HepG2 (cell line): Measurements from ENCODE around the gene PEPD. TPM values are rescaled to one million over a fixed set of nuclear protein-coding genes. Genes with fewer than 3 reads are reported as not detected.

Experiments
- ATAC-seq: fragments of 200-7000 bp; cut with Tn5 transposase; 3 replicates; pipeline ENCODE4 v1.9.1; 2020; ENCODE audit warnings: mild to moderate bottlenecking, moderate library complexity
- BruUV-seq: library from RNA; stranded (reverse); fragments of 400-500 nt; replicated peaks from 2 replicates; lab custom pipeline; 2021; lab: Mats Ljungman, UMichigan
- CTCF ChIA-PET: fragments of 300-600 bp; formaldehyde crosslinking; extraction: SDS; loops from one replicate; lab custom pipeline; 2021; ENCODE audit warnings: low total read pairs, inconsistent platforms, low intra/inter-chr PET ratio; lab: Yijun Ruan, JAX
- POLR2A ChIA-PET: fragments of 350-600 bp; sonication (Branson Sonifier 250); formaldehyde crosslinking; loops from one replicate; lab custom pipeline; 2020; ENCODE audit warnings: antibody characterized with exemption, inconsistent platforms; lab: Yijun Ruan, JAX
- DNase-seq: peaks from one replicate; pipeline ENCODE4 v3.0.0-alpha.2; 2015; ENCODE audit warnings: low spot score
- FAIRE-seq: peaks from 3 replicates; lab custom pipeline; 2011; peaks lifted over from hg19 to GRCh38; lab: Jason Lieb, UNC
- H2AFZ ChIP-seq: one replicate; pipeline ENCODE4 v1.6.1; 2011; ENCODE audit warnings: low read length, inconsistent platforms
- H3K27ac ChIP-seq: fragments of 300-600 bp; 3 replicates; pipeline ENCODE4 v1.8.0; 2011; ENCODE audit warnings: mixed run types, mild to moderate bottlenecking, mixed read lengths, low read length, inconsistent platforms; ENCODE audit not compliant: insufficient read depth; ENCODE audit errors: extremely low read length
- H3K27me3 ChIP-seq, 2 experiments: fragments of 200-600 bp in 1 of 2; 2 replicates in 1 of 2; 3 replicates in 1 of 2; pipeline versions ENCODE4 v1.6.0 to v1.8.0; 2011; ENCODE audit warnings: low read length in 2 of 2, mild to moderate bottlenecking in 2 of 2, moderate library complexity in 2 of 2, inconsistent platforms in 1 of 2; ENCODE audit not compliant: insufficient read depth in 2 of 2, control insufficient read depth in 1 of 2
- H3K36me3 ChIP-seq, 2 experiments: fragments of 200-600 bp in 1 of 2; replicated peaks in 1 of 2; 2 replicates in 1 of 2; 3 replicates in 1 of 2; pipeline versions ENCODE4 v1.5.1 to v1.8.0; 2011; ENCODE audit warnings: low read length in 2 of 2, inconsistent platforms in 1 of 2; ENCODE audit not compliant: insufficient read depth in 2 of 2, control insufficient read depth in 1 of 2
- H3K4me1 ChIP-seq: 2 replicates; pipeline ENCODE4 v1.5.1; 2012; ENCODE audit warnings: low read length, inconsistent platforms; ENCODE audit not compliant: insufficient read depth
- H3K4me2 ChIP-seq: 2 replicates; pipeline ENCODE4 v1.6.0; 2011; ENCODE audit warnings: low read depth, low read length, inconsistent platforms
- H3K4me3 ChIP-seq, 3 experiments: fragments of 200-600 bp in 1 of 3; sonication (generic), shearing (Covaris generic) in 1 of 3; replicated peaks in 1 of 3; 2 replicates each; pipeline ENCODE4 v1.5.1; 2011 to 2016; ENCODE audit warnings: low read length in 3 of 3, inconsistent platforms in 2 of 3, low read depth in 2 of 3, mild to moderate bottlenecking in 2 of 3, control low read depth in 1 of 3, mixed read lengths in 1 of 3; ENCODE audit not compliant: insufficient read depth in 1 of 3
- H3K79me2 ChIP-seq: one replicate; pipeline ENCODE4 v1.6.1; 2011; ENCODE audit warnings: low read length, inconsistent platforms; ENCODE audit not compliant: insufficient read depth
- H3K9ac ChIP-seq: 2 replicates; pipeline ENCODE4 v1.6.0; 2011; ENCODE audit warnings: mild to moderate bottlenecking, low read depth, low read length, inconsistent platforms; ENCODE audit not compliant: insufficient read depth
- H3K9me3 ChIP-seq: 2 replicates; pipeline ENCODE4 v1.5.1; 2012; ENCODE audit warnings: mild to moderate bottlenecking, low read length
- H4K20me1 ChIP-seq: 2 replicates; pipeline ENCODE4 v1.6.0; 2011; ENCODE audit warnings: inconsistent platforms, mild to moderate bottlenecking, low read length, moderate library complexity; ENCODE audit not compliant: insufficient read depth
- AGO2 ChIP-seq: fragments of 200-400 bp; formaldehyde crosslinking; optimal IDR thresholded peaks from 2 replicates; pipeline ENCODE3; 2017; ENCODE audit warnings: mild to moderate bottlenecking, low read depth, low read length, moderate library complexity
- MAZ ChIP-seq, 2 experiments: sonication (generic) in 1 of 2; formaldehyde crosslinking in 1 of 2; IDR thresholded peaks; 2 replicates each; pipeline versions ENCODE4 v1.5.0 to v1.6.1; 2012 to 2020; ENCODE audit warnings: low read depth in 2 of 2, mild to moderate bottlenecking in 2 of 2, borderline replicate concordance in 1 of 2, improper control_type of control experiment in 1 of 2, low read length in 1 of 2, missing genetic modification reagents in 1 of 2, moderate library complexity in 1 of 2
- MBNL3 ChIP-seq: fragments of 250-450 bp; sonication (Bioruptor Pico); conservative IDR thresholded peaks from 2 replicates; pipeline ENCODE4 v1.8.0; 2022; ENCODE audit warnings: mild to moderate bottlenecking, inconsistent platforms
- MLXIP ChIP-seq: sonication (generic); formaldehyde crosslinking; IDR thresholded peaks from 2 replicates; pipeline ENCODE4 v1.9.0; 2021; ENCODE audit warnings: missing genetic modification reagents, borderline replicate concordance
- PCBP1 ChIP-seq: fragments of 200-400 bp; formaldehyde crosslinking; IDR thresholded peaks from 2 replicates; pipeline ENCODE4 v1.6.1; 2017; ENCODE audit warnings: mild to moderate bottlenecking, low read depth, low read length, borderline replicate concordance
- RAD51 ChIP-seq: fragments of 450-650 bp; IDR thresholded peaks from 2 replicates; pipeline ENCODE4 v1.6.1; 2016; ENCODE audit warnings: borderline replicate concordance
- SATB2 ChIP-seq: sonication (generic); formaldehyde crosslinking; IDR thresholded peaks from 2 replicates; pipeline ENCODE4 v1.5.0; 2020; ENCODE audit warnings: missing genetic modification reagents
- THAP9 ChIP-seq: sonication (generic); formaldehyde crosslinking; IDR thresholded peaks from 2 replicates; pipeline ENCODE4; 2020; ENCODE audit warnings: missing genetic modification reagents, mild to moderate bottlenecking, borderline replicate concordance
- ZBTB39 ChIP-seq: sonication (generic); formaldehyde crosslinking; IDR thresholded peaks from 2 replicates; pipeline ENCODE4 v1.5.0; 2020; ENCODE audit warnings: missing genetic modification reagents
- ZGPAT ChIP-seq: IDR thresholded peaks from 2 replicates; pipeline ENCODE4 v1.6.1; 2016; ENCODE audit warnings: mild to moderate bottlenecking
- ZNF614 ChIP-seq: IDR thresholded peaks from 2 replicates; pipeline ENCODE4 v1.6.1; 2018; ENCODE audit warnings: missing biosample characterization, missing genetic modification reagents, inconsistent platforms, borderline replicate concordance
- WGBS: methylation state at CpG from one replicate; pipeline ENCODE4 v1.1.6; 2017; ENCODE audit warnings: low lambda C conversion rate; 5-methylcytosine and 5-hydroxymethylcytosine counted together
- in situ Hi-C: cut with HindIII; loops from 2 replicates; pipeline ENCODE4 v1.10.0; 2017; ENCODE audit warnings: low pct_unique_long_range_greater_than_20kb; ENCODE audit not compliant: extremely low pct_ligation_motif_present
- intact Hi-C: fragments of 100-400 bp; cut with micrococcal nuclease; formaldehyde crosslinking; loops from one replicate; pipeline ENCODE4 v1.10.0; 2022; ENCODE audit not compliant: unreplicated experiment
- polyA plus RNA-seq, 8 experiments: library from polyadenylated mRNA; depleted of rRNA in 3 of 8; stranded (reverse) in 7 of 8; unstranded in 1 of 8; fragments of >200 nt; fragmentation: Illumina TruSeq in 4 of 8; extraction: Trizol in 4 of 8; gene quantifications; 2 replicates each; pipeline versions ENCODE4 v1.2.1 to v1.2.3, GENCODE V29; 2011 to 2016; ENCODE audit warnings: low read depth in 4 of 8, missing spikeins in 1 of 8, mixed read lengths in 1 of 8; ENCODE audit not compliant: insufficient read depth in 1 of 8
- total RNA-seq, 5 experiments: library from RNA; depleted of rRNA; stranded (reverse); fragments of >200 nt; fragmentation: Illumina TruSeq; extraction: Trizol; gene quantifications; 2 replicates each; pipeline ENCODE4 v1.2.3, GENCODE V29; 2016; ENCODE audit warnings: low read depth in 1 of 5

Gene PEPD
- total and polyA plus RNA-seq, 2 of the 13 experiments (the other 11 are each of a cell fraction or from before 2014, with no cell fraction given) = 60.7 to 75.1 TPM

GRCh38 chr19:33493401-33494275 lies 28.0 kb downstream of the PEPD start:
- ChIA-PET CTCF (no interaction called here), POLR2A (no interaction called here)
- Histone ChIP-seq H4K20me1 (no peaks in the 10 kb centered on the region), H2AFZ (no peak overlapping the region), H3K27ac (no peak overlapping the region), H3K27me3 (no peaks in the 10 kb centered on the region), H3K9ac (no peak overlapping the region), H3K9me3 (no peaks in the 10 kb centered on the region), H3K4me1 (no peaks in the 10 kb centered on the region), H3K36me3 (peaks cover 2 to 6% of the 10 kb centered on the region in 2 experiments; a peak in 2 of 5 replicates), H3K79me2 (no peaks in the 10 kb centered on the region), H3K4me2 (no peak overlapping the region), H3K4me3 (no peak overlapping the region)
- ATAC-seq (no peak), FAIRE-seq (no peak), DNase-seq (no peak)
- intact Hi-C loops (no loop called here), in situ Hi-C loops (no loop called here)
- no TSS peak for BruUV-seq
- WGBS = 98% methylated on average over 11 of the region's 14 CpGs
- TF ChIP-seq MLXIP (CRISPR knock-in tag) (no peak), ZBTB39 (CRISPR knock-in tag) (no peak), THAP9 (CRISPR knock-in tag) (no peak), ZGPAT (CRISPR knock-in tag) (no peak), PCBP1 (no peak), RAD51 (no peak), AGO2 (no peak), MBNL3 (no peak), ZNF614 (CRISPR knock-in tag) (no peak), SATB2 (no peak), MAZ (IDR thresholded peaks at IDR 0.05; ENCODE audit: borderline replicate concordance, low read depth, low read length) (no peak), MAZ (CRISPR knock-in tag; IDR thresholded peaks at IDR 0.05; ENCODE audit: low read depth) (no peak)
